ENCODE results near the gene PIK3C2A.

GRCh38 chr11:17186932-17187692 is 20.7 kb downstream of the PIK3C2A start:
- TF ChIP-seq USF2 (IDR thresholded peaks at IDR 0.05) (no peak), POLR2A (IDR thresholded peaks at IDR 0.05; ENCODE audit: low read length) (no peak), ZNF302 (CRISPR knock-in tag; IDR thresholded peaks at IDR 0.05) (no peak), CHD2 (IDR thresholded peaks at IDR 0.05; ENCODE audit: low read length, partially characterized antibody) (no peak), MAX (IDR thresholded peaks at IDR 0.05) (no peak), CTCF (IDR thresholded peaks at IDR 0.05) (no peak), MYC (IDR thresholded peaks at IDR 0.05; ENCODE audit: borderline replicate concordance, low read length) (no peak)
